H1 (cell line): Measurements from ENCODE around the gene GOLGA8Q. TPM values are rescaled to one million over a fixed set of nuclear protein-coding genes. Genes with fewer than 3 reads are reported as not detected.
"Not testable (repeated sequence)": the region's sequence is repeated elsewhere in the genome, so short reads cannot be mapped to it uniquely, and the experiment has no call there.

Experiments used
- CTCF ChIA-PET: fragments of 300-600 bp; sonication (Branson Sonifier 250); formaldehyde crosslinking; loops from one replicate; lab custom pipeline; 2021; ENCODE audit not compliant: partially characterized antibody; lab: Charles Lee
- POLR2A ChIA-PET: fragments of 300-600 bp; sonication (Branson Sonifier 250); formaldehyde crosslinking; loops from one replicate; lab custom pipeline; 2021; ENCODE audit warnings: inconsistent platforms; ENCODE audit not compliant: partially characterized antibody; lab: Charles Lee
- DNase-seq, 2 experiments: peaks; one replicate each; pipeline versions ENCODE4 v3.0.0 to v3.0.0-alpha.2; 2010 to 2022; ENCODE audit warnings: low spot score in 2 of 2, low read depth in 1 of 2, mixed read lengths in 1 of 2
- FAIRE-seq: peaks from 2 replicates; lab custom pipeline; 2011; peaks lifted over from hg19 to GRCh38; lab: Jason Lieb, UNC
- H2AFZ ChIP-seq: 2 replicates; pipeline ENCODE4 v1.8.1; 2012; ENCODE audit warnings: low read length, inconsistent platforms
- H2AK5ac ChIP-seq: 2 replicates; pipeline ENCODE4 v1.6.1; 2013; ENCODE audit warnings: low read depth, low read length
- H2BK120ac ChIP-seq: replicated peaks from 2 replicates; pipeline ENCODE3; 2013; ENCODE audit warnings: low read depth, low read length, inconsistent platforms
- H2BK12ac ChIP-seq: 2 replicates; pipeline ENCODE4 v1.6.1; 2013; ENCODE audit warnings: low read depth, low read length
- H2BK15ac ChIP-seq: 2 replicates; pipeline ENCODE4 v1.6.1; 2013; ENCODE audit warnings: low read length
- H2BK20ac ChIP-seq: 2 replicates; pipeline ENCODE4 v1.6.1; 2013; ENCODE audit warnings: low read length
- H2BK5ac ChIP-seq: 2 replicates; pipeline ENCODE4 v1.6.1; 2013; ENCODE audit warnings: low read depth, low read length
- H3K14ac ChIP-seq: 2 replicates; pipeline ENCODE4 v1.6.1; 2013; ENCODE audit warnings: inconsistent platforms; ENCODE audit not compliant: insufficient read length
- H3K18ac ChIP-seq: 2 replicates; pipeline ENCODE4 v1.6.1; 2013; ENCODE audit warnings: low read length; ENCODE audit errors: extremely low read depth
- H3K23ac ChIP-seq: 2 replicates; pipeline ENCODE4 v1.6.1; 2013; ENCODE audit warnings: inconsistent platforms; ENCODE audit not compliant: insufficient read length
- H3K23me2 ChIP-seq: 2 replicates; pipeline ENCODE4 v1.6.1; 2013; ENCODE audit warnings: low read depth, low read length
- H3K27ac ChIP-seq: 2 replicates; pipeline ENCODE4 v1.6.1; 2011; ENCODE audit warnings: low read depth, low read length, inconsistent platforms
- H3K27me3 ChIP-seq, 4 experiments: replicated peaks in 1 of 4; 1 replicate in 1 of 4; 2 replicates in 3 of 4; pipeline versions ENCODE4 v1.6.1 to v1.8.1; 2011 to 2013; ENCODE audit warnings: low read length in 3 of 4, mild to moderate bottlenecking in 3 of 4, inconsistent platforms in 2 of 4, mixed read lengths in 2 of 4, moderate library complexity in 1 of 4; ENCODE audit not compliant: control insufficient read depth in 3 of 4, insufficient read depth in 3 of 4; ENCODE audit errors: extremely low read depth in 1 of 4
- H3K36me3 ChIP-seq, 4 experiments: 2 replicates each; pipeline versions ENCODE4 v1.6.1 to v1.8.1; 2011 to 2013; ENCODE audit warnings: mild to moderate bottlenecking in 4 of 4, low read length in 3 of 4, moderate library complexity in 2 of 4, control low read depth in 1 of 4, inconsistent platforms in 1 of 4; ENCODE audit not compliant: insufficient read depth in 4 of 4, control insufficient read depth in 2 of 4
- H3K4ac ChIP-seq: replicated peaks from 2 replicates; pipeline ENCODE3; 2013; ENCODE audit warnings: low read length, low read depth, mixed read lengths, inconsistent platforms; ENCODE audit not compliant: insufficient read length
- H3K4me1 ChIP-seq, 4 experiments: replicated peaks in 1 of 4; 1 replicate in 1 of 4; 2 replicates in 3 of 4; pipeline versions ENCODE4 v1.6.1 to v1.8.1; 2011 to 2013; ENCODE audit warnings: low read length in 3 of 4, inconsistent platforms in 2 of 4, mixed read lengths in 1 of 4; ENCODE audit not compliant: insufficient read depth in 4 of 4, control insufficient read depth in 3 of 4
- H3K4me2 ChIP-seq, 2 experiments: 2 replicates each; pipeline versions ENCODE4 v1.6.1 to v1.8.1; 2011 to 2013; ENCODE audit warnings: low read depth in 2 of 2, low read length in 2 of 2, control low read depth in 1 of 2, inconsistent platforms in 1 of 2, mild to moderate bottlenecking in 1 of 2; ENCODE audit not compliant: insufficient read depth in 1 of 2
- H3K4me3 ChIP-seq, 4 experiments: fragments of 200-600, 300-600 bp in 1 of 4; sonication (generic), shearing (Covaris generic), sonication (Bioruptor Twin) in 1 of 4; 2 replicates each; pipeline versions ENCODE4 v1.5.1 to v1.8.1; 2011 to 2016; ENCODE audit warnings: low read length in 4 of 4, low read depth in 3 of 4, control low read depth in 2 of 4, inconsistent platforms in 2 of 4, mild to moderate bottlenecking in 2 of 4, mixed read lengths in 1 of 4, moderate library complexity in 1 of 4; ENCODE audit not compliant: insufficient read depth in 2 of 4; ENCODE audit errors: extremely low read depth in 1 of 4
- H3K56ac ChIP-seq: replicated peaks from 2 replicates; pipeline ENCODE3; 2013; ENCODE audit warnings: low read depth, mild to moderate bottlenecking, mixed read lengths, low read length, inconsistent platforms; ENCODE audit not compliant: insufficient read length
- H3K79me1 ChIP-seq: 2 replicates; pipeline ENCODE4 v1.6.1; 2013; ENCODE audit warnings: low read depth, low read length, control low read depth
- H3K79me2 ChIP-seq, 2 experiments: 2 replicates each; pipeline versions ENCODE4 v1.6.1 to v1.8.1; 2012 to 2013; ENCODE audit warnings: low read length in 2 of 2, mild to moderate bottlenecking in 2 of 2, inconsistent platforms in 1 of 2; ENCODE audit not compliant: insufficient read depth in 2 of 2, control insufficient read depth in 1 of 2
- H3K9ac ChIP-seq, 4 experiments: replicated peaks in 1 of 4; 1 replicate in 1 of 4; 2 replicates in 3 of 4; pipeline versions ENCODE4 v1.6.1 to v1.8.1; 2011 to 2013; ENCODE audit warnings: low read depth in 3 of 4, low read length in 3 of 4, control low read depth in 2 of 4, mild to moderate bottlenecking in 2 of 4, moderate library complexity in 2 of 4, inconsistent platforms in 1 of 4; ENCODE audit errors: extremely low read depth in 1 of 4
- H3K9me3 ChIP-seq, 2 experiments: 2 replicates each; pipeline versions ENCODE4 v1.6.1 to v1.8.1; 2012 to 2013; ENCODE audit warnings: mild to moderate bottlenecking in 2 of 2, moderate library complexity in 2 of 2, control low read depth in 1 of 2, inconsistent platforms in 1 of 2, low read depth in 1 of 2, low read length in 1 of 2, mixed read lengths in 1 of 2; ENCODE audit not compliant: insufficient read depth in 2 of 2
- H4K20me1 ChIP-seq, 2 experiments: replicated peaks in 1 of 2; 2 replicates each; pipeline versions ENCODE3 to v1.8.1; 2011 to 2013; ENCODE audit warnings: inconsistent platforms in 2 of 2, low read length in 2 of 2, mild to moderate bottlenecking in 1 of 2; ENCODE audit not compliant: insufficient read depth in 2 of 2, control insufficient read depth in 1 of 2
- H4K5ac ChIP-seq: 2 replicates; pipeline ENCODE4 v1.6.1; 2013; ENCODE audit warnings: low read length, low read depth, mixed read lengths, inconsistent platforms; ENCODE audit not compliant: insufficient read length
- H4K8ac ChIP-seq: 2 replicates; pipeline ENCODE4 v1.8.0; 2013; ENCODE audit warnings: mild to moderate bottlenecking, moderate library complexity, low read length, inconsistent platforms; ENCODE audit not compliant: insufficient read depth; ENCODE audit errors: extremely low read depth
- H4K91ac ChIP-seq: replicated peaks from 2 replicates; pipeline ENCODE3; 2013; ENCODE audit warnings: low read length, mixed read lengths, inconsistent platforms; ENCODE audit not compliant: insufficient read length
- WGBS, 2 experiments: shearing (Covaris generic) in 1 of 2; methylation state at CpG; one replicate each; pipeline versions ENCODE4 v1.1.6 to v1.1.7; 2013 to 2015; ENCODE audit warnings: low lambda C conversion rate in 2 of 2, mixed read lengths in 2 of 2, inconsistent platforms in 1 of 2, low coverage in 1 of 2, missing lambda C conversion rate in 1 of 2; ENCODE audit not compliant: insufficient replicate concordance in 2 of 2, insufficient coverage in 1 of 2, insufficient read length in 1 of 2; ENCODE audit errors: extremely low coverage in 1 of 2, missing lambda C conversion rate in 1 of 2; 5-methylcytosine and 5-hydroxymethylcytosine counted together
- polyA plus RNA-seq, 7 experiments: library from polyadenylated mRNA; depleted of rRNA in 3 of 7; stranded (reverse) in 5 of 7; unstranded in 2 of 7; fragments of >200 nt in 5 of 7; fragments of 200-250 nt in 2 of 7; gene quantifications; 1 replicate in 5 of 7; 2 replicates in 1 of 7; 4 replicates in 1 of 7; pipeline versions ENCODE4 v1.2.1 to v1.2.3, GENCODE V29; 2011 to 2013; ENCODE audit warnings: missing spikeins in 2 of 7, mixed read lengths in 2 of 7
- total RNA-seq: library from RNA; stranded (reverse); fragmentation: NEBNext Ultra II Directional; extraction: Animal tissue kit (Norgen Biotek cat#: 25700); gene quantifications from 2 replicates; pipeline ENCODE4 v1.2.1, GENCODE V29; 2021

Gene GOLGA8Q
- total and polyA plus RNA-seq, 2 of the 8 experiments (the other 6 are each of a cell fraction or from before 2014, with no cell fraction given) = not detected

- H3K4me2 ChIP-seq, H3K79me1 ChIP-seq, H2AFZ ChIP-seq, H4K20me1 ChIP-seq, H3K9me3 ChIP-seq, H2BK20ac ChIP-seq, H3K14ac ChIP-seq, FAIRE-seq, H4K8ac ChIP-seq, H3K27me3 ChIP-seq, CTCF ChIA-PET, H3K27ac ChIP-seq, POLR2A ChIA-PET, H3K9ac ChIP-seq, H2AK5ac ChIP-seq, DNase-seq, H2BK12ac ChIP-seq, H3K36me3 ChIP-seq, H3K18ac ChIP-seq, H3K4me3 ChIP-seq, H2BK120ac ChIP-seq, H3K79me2 ChIP-seq, H3K4me1 ChIP-seq, H3K56ac ChIP-seq, H4K5ac ChIP-seq, H2BK5ac ChIP-seq, H4K91ac ChIP-seq, H3K4ac ChIP-seq, H3K23me2 ChIP-seq, H3K23ac ChIP-seq, H2BK15ac ChIP-seq: not testable (repeated sequence)
- no CpG with 5 or more reads among the region's 4 CpGs for WGBS, 2 experiments
Measured at GRCh38 chr15:30580716-30581115, 28.9 kb downstream of the GOLGA8Q start.

GRCh38 chr15:30598953-30599352, 47.1 kb downstream of the GOLGA8Q start:
- H3K23me2 ChIP-seq, H3K4me3 ChIP-seq, H3K23ac ChIP-seq, H3K18ac ChIP-seq, H3K36me3 ChIP-seq, H3K4ac ChIP-seq, H2BK15ac ChIP-seq, H3K9me3 ChIP-seq, H3K4me1 ChIP-seq, H3K27ac ChIP-seq, H2AFZ ChIP-seq, H3K14ac ChIP-seq, H4K20me1 ChIP-seq, H3K79me1 ChIP-seq, H3K4me2 ChIP-seq, POLR2A ChIA-PET, H2BK120ac ChIP-seq, H4K91ac ChIP-seq, H3K9ac ChIP-seq, H3K79me2 ChIP-seq, H2BK5ac ChIP-seq, H2BK12ac ChIP-seq, H2BK20ac ChIP-seq, H4K8ac ChIP-seq, FAIRE-seq, H2AK5ac ChIP-seq, DNase-seq, CTCF ChIA-PET, H3K27me3 ChIP-seq, H4K5ac ChIP-seq, H3K56ac ChIP-seq: not testable (repeated sequence)
- WGBS, 2 experiments = no CpG with 5 or more reads among the region's 2 CpGs
